Activated T-helper 1 cell treated with anti-CD3 and anti-CD28 coated beads, Interleukin-12 subunit alpha, Interleukin-12 subunit beta, Interleukin-2, Interleukin-4 antibody, amounts not matched to agents 30 ng/mL and 10 ng/mL and 1 ng/mL, durations not matched to agents 14 hours and 24 hours and 36 hours (primary cell): ENCODE results near the gene HOXB8. TPM values are rescaled to one million over a fixed set of nuclear protein-coding genes. Genes with fewer than 3 reads are reported as not detected.

Experiments
- DNase-seq: peaks from one replicate; pipeline ENCODE4 v3.0.0; 2021; ENCODE audit warnings: low spot score
- H3K27ac Mint-ChIP-seq: one replicate; pipeline ENCODE4 v1.8.0; 2021; ENCODE audit warnings: mild to moderate bottlenecking, mixed read lengths
- H3K27me3 Mint-ChIP-seq: one replicate; pipeline ENCODE4 v1.8.0; 2022; ENCODE audit warnings: mild to moderate bottlenecking, moderate library complexity, mixed read lengths; ENCODE audit not compliant: insufficient read depth
- H3K36me3 Mint-ChIP-seq: one replicate; pipeline ENCODE4 v1.8.0; 2021; ENCODE audit warnings: low read depth, mixed read lengths
- H3K4me1 Mint-ChIP-seq: one replicate; pipeline ENCODE4 v1.8.0; 2021; ENCODE audit warnings: low read depth, mixed read lengths
- H3K4me3 Mint-ChIP-seq: one replicate; pipeline ENCODE4 v1.8.0; 2021; ENCODE audit warnings: mild to moderate bottlenecking, moderate library complexity, mixed read lengths
- H3K9me3 Mint-ChIP-seq: one replicate; pipeline ENCODE4 v1.8.0; 2021; ENCODE audit warnings: mixed read lengths
- intact Hi-C: fragments of 100-400 bp; cut with micrococcal nuclease; formaldehyde crosslinking; loops from one replicate; pipeline ENCODE4 v1.15.1; 2024
- total RNA-seq: library from RNA; stranded (reverse); gene quantifications from 2 replicates; pipeline ENCODE4 v1.2.3, GENCODE V29; 2022

The HOXB8 gene
- total RNA-seq, 1 donor from 2014 or later, result not detected

DNA sequence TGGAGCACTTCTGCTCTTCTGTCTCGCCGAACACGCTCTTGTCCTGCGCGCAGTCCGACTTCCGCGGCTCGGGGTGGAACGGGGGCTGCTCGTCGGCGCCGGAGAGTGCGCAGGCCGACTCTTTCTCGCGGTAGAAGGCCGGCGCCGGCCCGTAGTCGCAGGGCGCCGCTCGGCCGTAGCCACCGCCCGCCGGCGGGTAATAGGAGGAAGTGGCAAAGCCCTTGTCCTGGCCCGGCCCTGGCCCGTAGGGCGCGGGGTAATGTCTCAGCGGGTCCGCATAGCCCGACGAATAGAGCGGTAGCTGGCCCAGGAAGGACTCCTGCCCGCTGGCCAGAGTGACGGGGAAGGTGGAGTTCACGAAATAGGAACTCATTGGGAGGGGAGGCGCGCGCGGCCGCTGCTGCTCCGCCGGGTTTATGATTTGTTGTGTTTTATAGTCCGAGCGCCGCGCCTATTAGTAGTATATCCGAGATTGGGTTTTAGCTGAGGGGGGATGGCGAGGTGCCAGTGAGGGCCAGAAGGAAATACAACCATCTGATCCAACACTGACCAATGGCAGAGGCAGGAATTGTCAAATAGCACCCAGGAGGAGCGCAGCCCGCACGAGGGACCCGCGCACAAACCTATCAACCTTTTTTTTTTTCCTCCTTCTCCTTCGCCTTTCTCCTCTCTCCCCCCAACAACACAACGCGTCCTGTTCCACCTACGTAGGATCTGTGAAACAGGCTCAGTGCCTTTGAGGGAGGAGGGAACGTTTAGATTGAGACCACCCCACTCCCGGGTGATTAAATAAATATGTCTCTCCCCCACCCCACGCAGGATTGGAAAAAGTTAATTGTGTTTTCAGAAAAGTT is 17.1 kb downstream of the HOXB8 start:
- H3K4me1 Mint-ChIP-seq, result peaks cover 45% of the 10 kb centered on the region
- intact Hi-C loops, result loop anchor here (2.0 to 10.0 kb wide), 2 partner anchors 13 to 463 kb away; partner anchors contain the start of gene HOXB7
- H3K36me3 Mint-ChIP-seq, result peaks cover 2% of the 10 kb centered on the region
- DNase-seq, result no peak
- H3K4me3 Mint-ChIP-seq, result peak overlapping the region; percentile 77
- no peaks in the 10 kb centered on the region for H3K9me3 Mint-ChIP-seq
- H3K27ac Mint-ChIP-seq, result peak overlapping the region; percentile 37
- H3K27me3 Mint-ChIP-seq, result peaks cover 80% of the 10 kb centered on the region

DNA sequence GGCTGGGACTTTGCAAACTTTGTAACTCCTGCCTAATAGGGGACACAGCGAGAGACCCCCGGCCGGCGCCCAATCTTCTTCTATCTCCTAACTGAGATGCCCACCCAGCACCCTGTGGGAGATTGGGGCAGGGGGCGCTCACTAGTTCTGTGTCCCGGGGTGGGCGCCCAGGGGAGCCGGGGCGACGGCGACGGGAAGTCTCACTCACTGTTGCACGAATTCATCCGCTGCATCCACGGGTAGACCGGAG is 17.6 kb downstream of the HOXB8 start:
- no peaks in the 10 kb centered on the region for H3K9me3 Mint-ChIP-seq
- intact Hi-C loops, result loop anchor here (2.0 to 10.0 kb wide), 2 partner anchors 13 to 463 kb away; partner anchors contain the start of gene HOXB7
- no peak for DNase-seq
- peaks cover 2% of the 10 kb centered on the region for H3K36me3 Mint-ChIP-seq
- peak overlapping the region; percentile 77 for H3K4me3 Mint-ChIP-seq
- H3K27ac Mint-ChIP-seq, result peak overlapping the region; percentile 19
- H3K27me3 Mint-ChIP-seq, result peaks cover 80% of the 10 kb centered on the region
- H3K4me1 Mint-ChIP-seq, result peaks cover 50% of the 10 kb centered on the region

DNA sequence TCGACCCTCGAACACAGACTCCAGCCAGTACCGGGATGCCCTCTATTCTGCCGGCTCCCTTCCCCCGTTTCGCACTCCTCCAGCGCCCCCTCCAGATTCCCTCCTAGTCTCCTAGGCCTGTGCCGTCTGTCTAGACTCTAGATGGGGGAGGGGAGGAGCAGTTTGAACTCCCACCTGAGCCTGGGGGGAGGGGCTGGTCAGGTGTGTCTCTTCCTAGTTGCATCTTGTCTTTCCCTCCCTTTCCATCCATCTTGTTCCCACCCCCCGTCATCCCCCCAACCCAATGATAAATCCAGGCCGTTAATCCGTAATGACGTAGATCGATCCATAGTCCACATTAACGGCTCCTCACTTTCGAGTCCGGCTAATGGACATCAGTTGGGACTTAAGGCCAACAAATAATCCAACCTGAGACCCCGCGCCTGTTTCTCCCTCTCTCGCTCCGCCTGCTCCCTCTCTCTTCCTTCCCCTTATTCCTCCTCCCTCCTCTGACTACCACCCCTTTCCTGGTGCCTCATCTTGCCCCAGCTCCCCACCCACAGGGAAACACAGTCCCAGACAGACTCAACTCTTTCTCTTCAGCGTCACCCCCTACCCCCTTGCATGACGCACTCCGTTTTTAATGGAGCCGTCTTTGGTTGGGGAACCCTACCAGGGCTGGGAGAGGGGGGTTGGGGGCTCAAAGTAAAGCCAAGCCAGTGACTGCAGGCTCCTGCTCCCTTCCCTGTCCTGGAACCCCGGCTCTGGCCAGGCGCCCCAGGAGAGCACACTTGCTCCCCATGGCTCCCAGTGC is 18.2 kb downstream of the HOXB8 start:
- Mint-ChIP-seq H3K4me3 (peak overlapping the region; percentile 77), H3K9me3 (no peaks in the 10 kb centered on the region), H3K27me3 (peaks cover 78% of the 10 kb centered on the region), H3K36me3 (peaks cover 2% of the 10 kb centered on the region), H3K4me1 (peaks cover 51% of the 10 kb centered on the region), H3K27ac (peak overlapping the region; percentile 80)
- no peak for DNase-seq
- intact Hi-C loops, result loop anchor here (2.0 to 10.0 kb wide), 2 partner anchors 14 to 462 kb away; partner anchors contain the start of gene HOXB7

- DNase-seq, result no peak
- intact Hi-C loops, result loop anchor here (2.0 to 10.0 kb wide), 2 partner anchors 15 to 461 kb away; partner anchors contain the start of gene HOXB7
- Mint-ChIP-seq H3K36me3 (peaks cover 2% of the 10 kb centered on the region), H3K4me1 (peaks cover 51% of the 10 kb centered on the region), H3K27ac (peak overlapping the region; percentile 33), H3K4me3 (peak overlapping the region; percentile 77), H3K9me3 (no peaks in the 10 kb centered on the region), H3K27me3 (peaks cover 78% of the 10 kb centered on the region)
These were observed 18.9 kb downstream of the HOXB8 start for GRCh38 chr17:48596000-48596734.

- no peak for DNase-seq
- Mint-ChIP-seq H3K36me3 (peaks cover 3% of the 10 kb centered on the region), H3K4me3 (peak overlapping the region; percentile 72), H3K27me3 (peaks cover 77% of the 10 kb centered on the region), H3K4me1 (peaks cover 51% of the 10 kb centered on the region), H3K9me3 (no peaks in the 10 kb centered on the region), H3K27ac (no peak overlapping the region)
- intact Hi-C loops, result loop anchor here (10.0 kb wide), 1 partner anchor 461 kb away; no protein-coding TSS in a partner anchor
These were observed 19.7 kb downstream of the HOXB8 start for GRCh38 chr17:48595278-48595999.

- DNase-seq, result no peak
- peaks cover 54% of the 10 kb centered on the region for H3K4me1 Mint-ChIP-seq
- H3K9me3 Mint-ChIP-seq, result no peaks in the 10 kb centered on the region
- peaks cover 5% of the 10 kb centered on the region for H3K36me3 Mint-ChIP-seq
- H3K27ac Mint-ChIP-seq, result no peak overlapping the region
- intact Hi-C loops, result loop anchor here (1.0 to 10.0 kb wide), 2 partner anchors 258 to 460 kb away; no protein-coding TSS in a partner anchor
- H3K4me3 Mint-ChIP-seq, result no peak overlapping the region
- H3K27me3 Mint-ChIP-seq, result peaks cover 77% of the 10 kb centered on the region
These were observed 20.4 kb downstream of the HOXB8 start for GRCh38 chr17:48594538-48595277.

- H3K36me3 Mint-ChIP-seq, result peaks cover 7% of the 10 kb centered on the region
- peak; percentile 79 for DNase-seq
- H3K27ac Mint-ChIP-seq, result no peak overlapping the region
- H3K4me1 Mint-ChIP-seq, result peaks cover 59% of the 10 kb centered on the region
- H3K27me3 Mint-ChIP-seq, result peaks cover 75% of the 10 kb centered on the region
- intact Hi-C loops, result loop anchor here (1.0 to 10.0 kb wide), 5 partner anchors 258 to 569 kb away; no protein-coding TSS in a partner anchor
- no peaks in the 10 kb centered on the region for H3K9me3 Mint-ChIP-seq
- peak overlapping the region; percentile 82 for H3K4me3 Mint-ChIP-seq
These were observed 21.1 kb downstream of the HOXB8 start for GRCh38 chr17:48593840-48594537.

DNA sequence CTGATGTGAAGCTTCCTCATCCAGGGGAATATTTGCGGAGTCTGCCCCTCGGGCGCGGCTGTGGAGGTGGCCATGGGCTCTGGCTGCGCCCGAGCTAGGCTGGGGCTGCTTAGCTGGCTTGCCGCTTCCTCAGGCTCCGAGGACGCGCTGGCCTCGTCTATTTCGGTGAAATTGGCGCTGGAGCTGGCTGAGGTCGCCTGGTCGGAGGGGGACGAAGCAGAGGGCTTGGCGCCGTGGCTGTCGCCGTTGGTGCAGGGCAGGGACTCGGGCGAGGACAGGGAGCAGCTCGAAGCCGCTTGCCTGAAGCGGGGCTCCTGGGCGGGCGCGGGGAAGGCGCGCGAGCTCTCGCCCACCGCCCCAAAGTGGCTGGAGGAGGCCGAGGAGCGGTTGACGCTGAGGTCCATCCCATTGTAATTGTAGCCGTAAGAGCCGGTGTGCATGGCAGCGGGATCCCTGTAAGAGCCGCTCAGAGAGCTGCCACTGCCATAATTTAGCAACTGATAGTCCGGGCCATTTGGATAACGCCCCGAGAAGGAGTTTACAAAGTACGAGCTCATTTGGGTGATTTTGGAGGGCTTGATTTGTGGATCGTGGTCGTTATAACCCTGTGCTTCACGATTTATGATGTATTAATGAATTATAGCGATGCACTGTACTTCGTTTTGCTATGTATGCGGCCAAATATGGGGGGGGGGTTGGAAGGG is 21.8 kb downstream of the HOXB8 start, which contains the start of gene HOXB5:
Gene HOXB5 (minus strand): TSS at position 654 of the 704 bp plus-strand sequence. CDS start 97 bp downstream, at position 557.
- intact Hi-C loops, result loop anchor here (1.0 to 10.0 kb wide), 4 partner anchors 286 to 568 kb away; no protein-coding TSS in a partner anchor
- Mint-ChIP-seq H3K9me3 (no peaks in the 10 kb centered on the region), H3K4me3 (peak within 1 kb of the TSS; percentile 82), H3K27me3 (peaks cover 76% of the 10 kb centered on the region), H3K4me1 (peaks cover 58% of the 10 kb centered on the region), H3K27ac (peak within 1 kb of the TSS; percentile 34), H3K36me3 (peaks cover 7% of the 10 kb centered on the region)
- DNase-seq, result no peak

- H3K27ac Mint-ChIP-seq, result no peak overlapping the region
- intact Hi-C loops, result loop anchor here (2.0 to 10.0 kb wide), 3 partner anchors 286 to 458 kb away; no protein-coding TSS in a partner anchor
These were observed 22.5 kb downstream of the HOXB8 start for GRCh38 chr17:48592577-48592976.

GRCh38 chr17:48592057-48592514 is 23.0 kb downstream of the HOXB8 start:
- Mint-ChIP-seq H3K4me3 (no peak overlapping the region), H3K9me3 (no peaks in the 10 kb centered on the region), H3K27me3 (peaks cover 70% of the 10 kb centered on the region), H3K4me1 (peaks cover 58% of the 10 kb centered on the region), H3K27ac (no peak overlapping the region), H3K36me3 (peaks cover 7% of the 10 kb centered on the region)
- DNase-seq, result no peak
- intact Hi-C loops, result loop anchor here (2.0 to 10.0 kb wide), 3 partner anchors 285 to 457 kb away; no protein-coding TSS in a partner anchor

More at GRCh38 chr17:48592577-48592976, 22.5 kb downstream of the HOXB8 start:
- H3K9me3 Mint-ChIP-seq, result no peaks in the 10 kb centered on the region
- no peak for DNase-seq
- peaks cover 58% of the 10 kb centered on the region for H3K4me1 Mint-ChIP-seq
- H3K27me3 Mint-ChIP-seq, result peaks cover 70% of the 10 kb centered on the region
- H3K36me3 Mint-ChIP-seq, result peaks cover 7% of the 10 kb centered on the region
- H3K4me3 Mint-ChIP-seq, result peak overlapping the region; percentile 82
